ENCODE data around the gene C1orf167.

DNA sequence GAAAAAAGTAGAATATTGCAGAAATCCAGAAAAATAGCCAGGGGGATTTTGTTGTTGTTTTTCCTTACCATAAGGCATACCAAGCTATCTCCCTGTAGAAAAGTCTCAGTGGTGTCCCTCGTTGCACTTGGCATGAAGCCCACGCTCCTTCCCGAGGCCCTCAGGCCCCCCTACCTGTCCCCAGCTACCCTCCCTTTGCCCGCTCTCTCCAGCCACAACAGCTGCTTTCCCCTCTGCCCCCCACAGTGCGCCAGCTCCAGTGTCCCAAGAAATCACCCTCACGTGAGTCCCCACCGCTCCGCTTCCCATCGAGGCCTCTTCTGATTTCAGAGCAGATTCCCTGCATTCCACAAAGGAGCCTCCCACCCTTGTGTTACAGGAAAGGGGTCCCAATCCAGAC is 17.7 kb upstream of the C1orf167 start:
- TF ChIP-seq, protein P1, sequence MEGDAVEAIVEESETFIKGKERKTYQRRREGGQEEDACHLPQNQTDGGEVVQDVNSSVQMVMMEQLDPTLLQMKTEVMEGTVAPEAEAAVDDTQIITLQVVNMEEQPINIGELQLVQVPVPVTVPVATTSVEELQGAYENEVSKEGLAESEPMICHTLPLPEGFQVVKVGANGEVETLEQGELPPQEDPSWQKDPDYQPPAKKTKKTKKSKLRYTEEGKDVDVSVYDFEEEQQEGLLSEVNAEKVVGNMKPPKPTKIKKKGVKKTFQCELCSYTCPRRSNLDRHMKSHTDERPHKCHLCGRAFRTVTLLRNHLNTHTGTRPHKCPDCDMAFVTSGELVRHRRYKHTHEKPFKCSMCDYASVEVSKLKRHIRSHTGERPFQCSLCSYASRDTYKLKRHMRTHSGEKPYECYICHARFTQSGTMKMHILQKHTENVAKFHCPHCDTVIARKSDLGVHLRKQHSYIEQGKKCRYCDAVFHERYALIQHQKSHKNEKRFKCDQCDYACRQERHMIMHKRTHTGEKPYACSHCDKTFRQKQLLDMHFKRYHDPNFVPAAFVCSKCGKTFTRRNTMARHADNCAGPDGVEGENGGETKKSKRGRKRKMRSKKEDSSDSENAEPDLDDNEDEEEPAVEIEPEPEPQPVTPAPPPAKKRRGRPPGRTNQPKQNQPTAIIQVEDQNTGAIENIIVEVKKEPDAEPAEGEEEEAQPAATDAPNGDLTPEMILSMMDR (IDR thresholded peaks at IDR 0.05 in 4 of 5, conservative IDR thresholded peaks at IDR 0.05 in 1 of 5), result no peak
- TF ChIP-seq POLR2A (IDR thresholded peaks at IDR 0.05), result no peak

All from gastrocnemius medialis (tissue), 4 donors.